ENCODE results near the gene COBL.

Gene COBL

DNA sequence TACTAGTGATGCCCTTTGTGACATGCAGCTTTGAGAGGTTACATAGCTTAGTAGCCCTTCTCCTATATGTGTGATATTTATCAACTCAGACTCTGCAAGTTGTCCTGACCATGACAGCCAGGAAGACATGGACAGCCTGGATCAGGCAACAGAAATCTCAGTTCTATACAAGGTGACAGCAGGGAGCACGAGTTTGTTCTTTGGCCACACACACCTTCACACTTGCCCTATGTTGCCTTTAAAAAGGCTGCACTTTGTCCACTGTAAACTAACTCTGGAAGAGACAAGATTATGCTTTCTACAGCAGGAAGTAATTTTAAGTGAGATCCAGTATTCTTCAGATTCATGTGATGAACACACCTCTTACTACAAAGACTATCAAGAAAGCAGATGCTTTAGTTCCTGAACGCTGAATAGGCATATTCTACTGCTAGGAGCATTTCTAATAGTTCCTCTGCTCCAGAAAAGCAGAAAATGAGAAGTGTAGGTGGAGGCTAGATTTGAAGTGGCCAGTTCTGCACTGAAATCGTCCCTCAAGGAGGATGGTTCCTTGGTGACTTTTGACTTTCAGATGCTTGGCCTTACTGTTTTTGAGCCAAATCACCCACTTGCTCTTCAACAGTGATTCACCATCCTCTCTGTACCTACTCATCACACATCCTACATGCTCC, 239.2 kb downstream of the COBL start:
- no peaks in the 10 kb centered on the region for H3K9me3 Mint-ChIP-seq
- H3K36me3 Mint-ChIP-seq (ENCODE audit: insufficient read depth), result no peaks in the 10 kb centered on the region
- DNase-seq (ENCODE audit: low spot score in 2 of 2) (no peak), ATAC-seq (replicated peaks; ENCODE audit: extremely low read depth, poor library complexity, severe bottlenecking) (no peak)
- no peaks in the 10 kb centered on the region for H3K4me1 Mint-ChIP-seq
- H3K27me3 Mint-ChIP-seq, result no peaks in the 10 kb centered on the region
- no peak overlapping the region for H3K4me3 Mint-ChIP-seq
- no peak overlapping the region for H3K27ac Mint-ChIP-seq (ENCODE audit: low read depth)

DNA sequence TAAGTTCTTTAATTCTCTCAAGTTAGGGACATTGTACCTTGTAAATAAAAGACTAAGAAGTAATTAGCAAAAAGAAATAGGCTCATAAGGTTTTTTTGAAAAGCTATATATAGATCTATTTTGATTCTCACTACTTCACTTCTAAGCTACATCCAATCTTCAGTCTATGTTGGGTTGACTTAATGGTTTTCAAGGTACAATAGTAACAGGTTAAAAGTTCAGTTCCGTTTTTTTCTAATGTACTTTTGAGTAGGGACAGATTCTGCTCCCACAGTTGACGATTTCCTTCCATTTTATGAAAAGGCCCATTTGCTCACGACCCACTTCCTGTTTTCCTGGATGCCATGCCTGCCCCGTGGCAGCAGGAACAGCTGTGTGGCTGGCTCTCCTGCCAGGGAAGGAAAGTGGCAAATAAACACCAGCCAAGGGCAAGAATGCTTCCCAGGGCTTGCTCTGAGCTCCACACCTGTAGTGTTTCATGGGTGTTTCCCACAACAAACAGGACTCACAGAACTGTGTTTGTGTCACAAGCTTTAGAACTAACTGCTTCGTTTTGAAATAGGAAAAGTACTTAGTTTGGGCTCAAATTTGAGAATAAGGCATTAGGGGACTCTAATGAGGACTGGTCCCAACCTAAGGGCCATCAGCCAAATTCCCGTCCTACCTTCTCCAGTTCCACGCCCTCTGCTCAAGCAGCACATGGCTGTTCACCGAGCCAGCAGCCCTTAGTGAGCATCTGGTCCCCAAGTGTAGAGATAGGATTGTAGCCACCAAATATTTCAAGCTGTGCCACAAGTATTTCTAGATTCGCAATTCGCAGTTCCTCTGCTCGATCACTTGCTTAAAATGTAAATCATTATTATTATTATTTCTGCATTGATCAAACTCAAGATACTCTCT, 240.7 kb downstream of the COBL start:
- Mint-ChIP-seq H3K4me1 (no peaks in the 10 kb centered on the region), H3K27me3 (no peaks in the 10 kb centered on the region), H3K4me3 (no peak overlapping the region), H3K27ac (ENCODE audit: low read depth) (no peak overlapping the region), H3K36me3 (ENCODE audit: insufficient read depth) (no peaks in the 10 kb centered on the region), H3K9me3 (no peaks in the 10 kb centered on the region)
- DNase-seq (ENCODE audit: low spot score in 2 of 2), result no peak
- ATAC-seq (replicated peaks; ENCODE audit: extremely low read depth, poor library complexity, severe bottlenecking), result no peak

DNA sequence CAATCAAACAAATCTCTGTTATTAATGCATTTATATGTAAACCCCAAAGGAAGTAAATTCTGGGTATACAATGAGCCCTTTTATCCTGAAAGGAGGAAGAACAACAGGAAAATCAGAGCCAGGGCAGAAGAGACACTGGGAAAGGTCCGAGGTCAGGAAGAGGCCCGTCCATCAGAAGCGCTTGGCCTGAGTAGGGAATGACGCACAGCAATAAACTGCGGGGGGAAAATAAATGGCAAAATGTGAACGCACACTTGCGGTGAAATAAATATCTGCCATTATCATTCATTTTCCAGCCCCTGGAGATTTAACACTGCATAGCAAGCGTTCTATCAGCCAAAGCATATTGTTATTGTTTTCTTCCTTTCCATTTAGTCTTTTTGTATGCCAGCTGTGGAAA, 243.4 kb downstream of the COBL start:
- no peaks in the 10 kb centered on the region for H3K36me3 Mint-ChIP-seq (ENCODE audit: insufficient read depth)
- ATAC-seq (replicated peaks; ENCODE audit: extremely low read depth, poor library complexity, severe bottlenecking) (no peak), DNase-seq (ENCODE audit: low spot score in 2 of 2) (no peak)
- H3K27ac Mint-ChIP-seq (ENCODE audit: low read depth), result no peak overlapping the region
- H3K27me3 Mint-ChIP-seq, result no peaks in the 10 kb centered on the region
- H3K9me3 Mint-ChIP-seq, result no peaks in the 10 kb centered on the region
- no peak overlapping the region for H3K4me3 Mint-ChIP-seq
- H3K4me1 Mint-ChIP-seq, result no peaks in the 10 kb centered on the region

DNA sequence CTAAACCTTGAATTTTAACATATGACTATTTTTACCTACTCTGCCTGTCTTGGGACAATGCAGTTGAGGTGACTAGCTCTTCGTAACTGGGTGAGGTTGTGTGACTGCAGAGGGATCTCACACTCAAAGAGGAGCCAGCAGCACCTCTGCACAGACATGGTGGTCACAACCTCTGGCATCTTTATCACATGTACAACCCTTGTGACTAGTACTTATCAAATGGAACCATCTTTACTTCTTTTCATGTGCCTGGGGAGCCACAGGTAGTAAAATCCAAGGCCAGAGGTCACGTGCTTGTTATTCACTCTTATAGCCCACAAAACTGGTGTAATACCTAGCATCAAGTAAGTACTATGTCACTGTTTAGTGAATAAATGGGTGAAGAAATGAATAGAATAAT, 244.3 kb downstream of the COBL start:
- no peaks in the 10 kb centered on the region for H3K27me3 Mint-ChIP-seq
- ATAC-seq (replicated peaks; ENCODE audit: extremely low read depth, poor library complexity, severe bottlenecking) (no peak), DNase-seq (ENCODE audit: low spot score in 2 of 2) (no peak)
- H3K4me3 Mint-ChIP-seq, result no peak overlapping the region
- H3K9me3 Mint-ChIP-seq, result no peaks in the 10 kb centered on the region
- H3K27ac Mint-ChIP-seq (ENCODE audit: low read depth), result no peak overlapping the region
- H3K36me3 Mint-ChIP-seq (ENCODE audit: insufficient read depth), result no peaks in the 10 kb centered on the region
- no peaks in the 10 kb centered on the region for H3K4me1 Mint-ChIP-seq

DNA sequence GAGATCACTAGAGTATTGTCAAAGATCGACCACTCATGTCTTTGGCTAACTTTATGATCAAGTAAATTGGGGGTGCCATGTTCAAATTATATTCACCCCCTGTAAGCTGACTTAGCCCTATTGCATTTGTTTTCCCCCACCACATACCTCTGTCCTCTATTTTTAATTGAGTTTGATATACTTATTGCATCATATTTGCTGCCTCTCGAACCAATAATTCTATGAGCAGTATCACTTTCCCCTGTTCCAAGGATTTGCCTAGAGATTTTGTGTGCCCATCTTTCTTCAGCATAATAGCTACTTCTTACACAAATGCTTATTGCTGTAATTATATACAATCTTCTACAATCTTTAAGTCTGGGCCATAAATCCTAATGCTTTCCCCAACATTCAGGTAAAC, 245.2 kb downstream of the COBL start:
- Mint-ChIP-seq H3K9me3 (no peaks in the 10 kb centered on the region), H3K27me3 (no peaks in the 10 kb centered on the region), H3K4me1 (no peaks in the 10 kb centered on the region), H3K27ac (ENCODE audit: low read depth) (no peak overlapping the region), H3K36me3 (ENCODE audit: insufficient read depth) (no peaks in the 10 kb centered on the region), H3K4me3 (no peak overlapping the region)
- DNase-seq (ENCODE audit: low spot score in 2 of 2) (no peak), ATAC-seq (replicated peaks; ENCODE audit: extremely low read depth, poor library complexity, severe bottlenecking) (no peak)

DNA sequence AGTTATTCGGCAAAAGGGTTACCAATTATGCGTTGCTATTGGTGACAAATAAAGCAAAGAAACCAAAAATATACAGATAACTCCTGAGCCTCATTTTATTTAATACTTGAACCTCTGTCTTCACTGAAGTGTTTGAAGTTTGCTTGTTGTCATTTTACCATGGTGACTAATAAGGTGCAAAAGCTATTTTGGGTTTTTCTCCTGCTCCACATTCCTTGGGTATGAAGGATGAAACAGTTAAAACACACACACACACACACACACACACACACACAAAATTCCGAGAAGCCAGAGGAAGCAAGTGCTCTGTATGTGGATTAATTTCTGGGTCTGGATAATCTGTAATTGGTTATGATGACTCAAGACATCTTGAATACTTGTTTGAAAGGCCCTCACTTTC, 246.5 kb downstream of the COBL start:
- ATAC-seq (replicated peaks; ENCODE audit: extremely low read depth, poor library complexity, severe bottlenecking) (no peak), DNase-seq (ENCODE audit: low spot score in 2 of 2) (no peak)
- Mint-ChIP-seq H3K9me3 (no peaks in the 10 kb centered on the region), H3K4me3 (no peak overlapping the region), H3K27ac (ENCODE audit: low read depth) (no peak overlapping the region), H3K4me1 (no peaks in the 10 kb centered on the region), H3K27me3 (no peaks in the 10 kb centered on the region), H3K36me3 (ENCODE audit: insufficient read depth) (no peaks in the 10 kb centered on the region)

DNA sequence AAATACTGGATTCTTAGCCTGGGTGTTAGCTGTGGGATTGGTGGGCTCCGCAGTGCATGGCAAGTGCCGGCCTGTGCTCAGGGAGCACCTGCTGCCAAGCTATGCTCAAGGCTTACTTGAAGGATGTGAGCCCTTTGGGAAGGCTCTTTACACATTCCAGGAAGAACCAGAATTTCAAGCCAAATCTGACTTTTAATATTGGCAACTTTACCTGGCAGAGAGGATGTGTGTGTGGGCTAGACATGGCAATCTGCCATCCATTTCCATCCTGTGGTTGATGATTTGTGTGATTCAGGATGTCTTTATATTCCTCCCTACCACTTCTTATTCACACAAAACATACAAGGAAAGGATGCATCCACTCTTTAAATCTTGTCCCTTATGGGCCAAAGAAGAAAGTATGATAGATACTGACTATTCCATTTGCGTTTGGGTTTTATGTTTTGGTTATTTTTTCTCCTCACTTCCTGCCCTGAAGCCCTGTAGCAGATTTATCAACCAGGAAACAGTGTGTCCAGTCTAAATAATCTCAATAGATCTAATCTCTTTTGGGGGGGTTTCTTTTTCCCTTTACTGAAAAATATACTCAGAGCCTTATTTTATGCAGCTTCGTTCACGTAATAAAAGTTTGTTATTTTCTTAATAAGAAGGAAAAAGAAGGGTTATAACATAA, 247.1 kb downstream of the COBL start:
- Mint-ChIP-seq H3K9me3 (no peaks in the 10 kb centered on the region), H3K36me3 (ENCODE audit: insufficient read depth) (no peaks in the 10 kb centered on the region), H3K27ac (ENCODE audit: low read depth) (no peak overlapping the region), H3K4me1 (no peaks in the 10 kb centered on the region), H3K4me3 (no peak overlapping the region), H3K27me3 (no peaks in the 10 kb centered on the region)
- no peak for ATAC-seq (replicated peaks; ENCODE audit: extremely low read depth, poor library complexity, severe bottlenecking)
- DNase-seq (ENCODE audit: low spot score in 2 of 2), result no peak

DNA sequence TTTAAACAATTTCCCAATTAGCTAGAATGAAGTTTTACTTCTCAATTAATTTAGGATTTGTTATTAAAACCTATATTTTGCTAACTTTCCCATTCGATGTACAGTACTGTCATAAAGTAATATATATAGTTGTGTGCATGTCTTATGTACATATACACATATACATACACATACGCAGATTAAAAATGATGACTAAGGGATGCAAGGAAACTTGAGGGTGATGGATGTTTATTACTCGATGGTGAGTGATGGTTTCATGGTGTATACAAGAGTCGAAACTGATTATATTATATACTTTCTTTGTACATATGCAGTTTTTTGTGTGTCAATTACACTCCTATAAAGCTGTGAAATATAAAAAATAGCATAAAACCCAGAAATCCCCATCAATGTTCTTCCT, 248.2 kb downstream of the COBL start:
- H3K36me3 Mint-ChIP-seq (ENCODE audit: insufficient read depth), result no peaks in the 10 kb centered on the region
- DNase-seq (ENCODE audit: low spot score in 2 of 2), result no peak
- ATAC-seq (replicated peaks; ENCODE audit: extremely low read depth, poor library complexity, severe bottlenecking), result no peak
- no peaks in the 10 kb centered on the region for H3K9me3 Mint-ChIP-seq
- no peaks in the 10 kb centered on the region for H3K4me1 Mint-ChIP-seq
- H3K4me3 Mint-ChIP-seq, result no peak overlapping the region
- H3K27ac Mint-ChIP-seq (ENCODE audit: low read depth), result no peak overlapping the region
- no peaks in the 10 kb centered on the region for H3K27me3 Mint-ChIP-seq

DNA sequence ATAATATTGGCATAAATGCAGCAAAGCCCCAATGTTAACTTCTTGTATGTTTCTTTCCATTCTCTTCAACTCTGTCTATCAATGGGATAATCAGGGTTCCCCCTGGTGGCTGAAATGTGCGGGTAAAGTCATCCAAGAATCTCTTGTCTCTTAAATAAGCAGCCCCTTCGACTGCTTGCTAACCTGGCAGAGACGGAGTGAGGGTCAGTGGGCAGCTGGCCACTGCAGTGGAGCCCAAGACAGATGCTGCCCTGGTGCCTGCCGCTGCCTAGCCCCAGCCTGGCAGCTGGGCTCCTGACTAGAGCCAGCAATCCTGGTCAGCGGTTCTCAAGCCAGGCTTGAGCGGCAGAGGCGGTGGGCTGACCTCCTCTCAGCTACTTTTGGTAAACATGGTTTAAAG, 248.9 kb downstream of the COBL start:
- H3K4me3 Mint-ChIP-seq, result no peak overlapping the region
- no peaks in the 10 kb centered on the region for H3K4me1 Mint-ChIP-seq
- H3K27me3 Mint-ChIP-seq, result no peaks in the 10 kb centered on the region
- H3K27ac Mint-ChIP-seq (ENCODE audit: low read depth), result no peak overlapping the region
- ATAC-seq (replicated peaks; ENCODE audit: extremely low read depth, poor library complexity, severe bottlenecking) (no peak), DNase-seq (ENCODE audit: low spot score in 2 of 2) (no peak)
- no peaks in the 10 kb centered on the region for H3K9me3 Mint-ChIP-seq
- H3K36me3 Mint-ChIP-seq (ENCODE audit: insufficient read depth), result no peaks in the 10 kb centered on the region

DNA sequence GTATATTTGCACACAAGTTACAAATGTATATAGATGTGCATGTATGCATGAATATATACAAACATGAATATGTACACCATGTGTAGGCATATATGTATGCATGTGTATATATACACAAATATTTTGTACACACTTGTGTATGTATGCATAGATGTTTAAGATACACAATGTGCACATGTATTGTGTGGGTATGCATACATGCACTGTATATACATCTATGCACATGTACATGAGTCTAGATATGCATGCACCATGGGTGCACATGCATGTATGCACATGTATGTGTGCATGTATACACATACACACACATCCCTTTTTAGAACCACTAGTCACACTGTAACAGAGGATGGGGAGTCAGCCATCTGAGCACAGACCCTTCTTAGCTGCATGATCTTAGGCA, 249.4 kb downstream of the COBL start:
- Mint-ChIP-seq H3K9me3 (no peaks in the 10 kb centered on the region), H3K4me3 (no peak overlapping the region), H3K27me3 (no peaks in the 10 kb centered on the region), H3K27ac (ENCODE audit: low read depth) (no peak overlapping the region), H3K36me3 (ENCODE audit: insufficient read depth) (no peaks in the 10 kb centered on the region), H3K4me1 (no peaks in the 10 kb centered on the region)
- DNase-seq (ENCODE audit: low spot score in 2 of 2), result no peak
- no peak for ATAC-seq (replicated peaks; ENCODE audit: extremely low read depth, poor library complexity, severe bottlenecking)

DNA sequence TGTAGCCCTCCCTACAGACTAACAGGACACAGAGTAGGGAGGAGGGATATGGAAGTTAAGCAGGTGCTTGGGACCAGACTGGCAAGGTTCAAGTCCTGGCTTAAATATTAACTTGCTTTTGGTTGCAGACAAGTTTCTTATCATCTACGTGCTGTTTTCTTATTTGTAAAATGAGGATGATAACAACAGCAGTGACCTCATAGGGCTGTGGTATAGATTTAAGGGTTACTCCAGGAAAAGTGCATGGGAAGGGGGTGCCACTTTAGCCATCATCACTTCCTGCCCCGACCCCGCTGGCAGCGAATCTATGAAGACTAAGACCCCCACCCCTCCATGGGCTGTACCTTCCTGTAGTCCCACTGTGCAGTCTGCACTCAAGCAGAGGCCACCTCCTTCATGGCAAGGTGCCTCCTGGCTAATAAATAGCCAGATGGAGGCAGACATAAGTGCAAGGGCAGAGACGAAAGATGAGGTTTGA, 250.2 kb downstream of the COBL start:
- H3K27me3 Mint-ChIP-seq, result no peaks in the 10 kb centered on the region
- no peak overlapping the region for H3K27ac Mint-ChIP-seq (ENCODE audit: low read depth)
- no peak for ATAC-seq (replicated peaks; ENCODE audit: extremely low read depth, poor library complexity, severe bottlenecking)
- no peaks in the 10 kb centered on the region for H3K4me1 Mint-ChIP-seq
- no peak overlapping the region for H3K4me3 Mint-ChIP-seq
- no peaks in the 10 kb centered on the region for H3K36me3 Mint-ChIP-seq (ENCODE audit: insufficient read depth)
- no peak for DNase-seq (ENCODE audit: low spot score in 2 of 2)
- H3K9me3 Mint-ChIP-seq, result no peaks in the 10 kb centered on the region

DNA sequence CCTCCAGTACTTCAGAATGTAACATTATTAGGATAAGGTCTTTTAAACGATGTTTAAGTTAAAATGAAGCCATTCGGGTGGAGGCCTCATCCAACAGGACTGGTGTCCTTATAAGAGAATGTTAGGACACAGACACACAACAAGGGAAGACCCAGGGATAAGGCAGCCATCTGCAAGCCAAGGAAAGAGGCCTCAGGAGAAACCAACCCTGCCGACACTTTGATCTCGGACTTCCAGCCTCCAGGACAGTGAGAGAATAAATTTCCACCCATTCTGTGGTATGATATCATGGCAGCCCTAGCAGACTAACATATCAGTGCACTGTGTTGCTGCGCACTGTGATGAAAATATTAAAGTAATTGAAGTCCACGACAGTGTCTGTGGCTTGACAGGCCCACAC, 250.8 kb downstream of the COBL start:
- H3K9me3 Mint-ChIP-seq, result no peaks in the 10 kb centered on the region
- H3K27me3 Mint-ChIP-seq, result no peaks in the 10 kb centered on the region
- H3K27ac Mint-ChIP-seq (ENCODE audit: low read depth), result no peak overlapping the region
- no peaks in the 10 kb centered on the region for H3K4me1 Mint-ChIP-seq
- ATAC-seq (replicated peaks; ENCODE audit: extremely low read depth, poor library complexity, severe bottlenecking) (no peak), DNase-seq (ENCODE audit: low spot score in 2 of 2) (no peak)
- H3K4me3 Mint-ChIP-seq, result no peak overlapping the region
- no peaks in the 10 kb centered on the region for H3K36me3 Mint-ChIP-seq (ENCODE audit: insufficient read depth)

DNA sequence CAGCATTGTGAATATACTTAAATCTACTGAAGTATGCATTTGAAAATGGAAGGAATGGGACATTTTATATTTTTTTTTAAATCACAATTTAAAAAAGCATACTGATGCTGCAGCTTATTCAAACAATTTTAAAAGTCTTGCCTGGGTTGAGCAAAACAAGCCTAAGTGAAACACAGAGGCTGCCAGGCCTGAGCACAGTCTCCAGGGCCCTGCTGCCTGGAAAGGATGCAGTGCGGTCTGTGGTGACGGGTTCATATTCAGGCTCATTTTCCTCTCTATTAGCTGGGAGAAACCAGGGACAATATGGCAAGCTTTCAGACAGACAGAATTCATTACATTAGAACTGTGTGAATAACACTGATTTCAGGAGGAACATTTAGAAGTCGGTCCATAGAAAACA, 251.9 kb downstream of the COBL start:
- no peak overlapping the region for H3K27ac Mint-ChIP-seq (ENCODE audit: low read depth)

More for the DNA sequence above, 251.9 kb downstream of the COBL start:
- no peak for DNase-seq (ENCODE audit: low spot score in 2 of 2)
- Mint-ChIP-seq H3K4me1 (no peaks in the 10 kb centered on the region), H3K9me3 (no peaks in the 10 kb centered on the region), H3K36me3 (ENCODE audit: insufficient read depth) (no peaks in the 10 kb centered on the region), H3K4me3 (no peak overlapping the region), H3K27me3 (no peaks in the 10 kb centered on the region)
- ATAC-seq (replicated peaks; ENCODE audit: extremely low read depth, poor library complexity, severe bottlenecking), result no peak
